ENCODE results near the gene HOXB9. TPM values are rescaled to one million over a fixed set of nuclear protein-coding genes. Genes with fewer than 3 reads are reported as not detected.

The HOXB9 gene
- polyA plus RNA-seq, 12 donors: 0.09 to 0.77 (median 0.40) TPM; not detected in 2

- DNase-seq: no peak
These were observed 14.1 kb upstream of the HOXB9 start for GRCh38 chr17:48639982-48640857.

DNA sequence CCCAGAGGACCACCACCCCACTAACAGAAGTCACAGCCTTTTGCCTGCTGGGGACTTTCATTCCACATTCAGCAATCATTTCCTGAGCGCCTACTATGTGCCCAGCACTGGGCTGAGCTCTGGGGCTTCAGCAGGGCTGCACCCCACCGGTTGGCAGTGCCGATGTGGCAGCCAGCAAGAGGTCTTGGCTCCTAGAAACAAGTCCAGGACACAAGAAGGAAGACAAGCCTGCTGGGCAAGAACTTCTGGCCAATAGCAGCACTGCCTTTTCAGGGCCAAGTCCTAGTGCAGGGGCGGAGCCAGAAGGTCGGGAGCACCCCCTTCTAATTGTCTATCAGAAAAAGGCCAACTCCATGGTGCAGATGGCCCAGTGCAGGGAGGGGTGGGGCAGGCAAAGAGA is 13.0 kb upstream of the HOXB9 start:
- no peak for DNase-seq

DNA sequence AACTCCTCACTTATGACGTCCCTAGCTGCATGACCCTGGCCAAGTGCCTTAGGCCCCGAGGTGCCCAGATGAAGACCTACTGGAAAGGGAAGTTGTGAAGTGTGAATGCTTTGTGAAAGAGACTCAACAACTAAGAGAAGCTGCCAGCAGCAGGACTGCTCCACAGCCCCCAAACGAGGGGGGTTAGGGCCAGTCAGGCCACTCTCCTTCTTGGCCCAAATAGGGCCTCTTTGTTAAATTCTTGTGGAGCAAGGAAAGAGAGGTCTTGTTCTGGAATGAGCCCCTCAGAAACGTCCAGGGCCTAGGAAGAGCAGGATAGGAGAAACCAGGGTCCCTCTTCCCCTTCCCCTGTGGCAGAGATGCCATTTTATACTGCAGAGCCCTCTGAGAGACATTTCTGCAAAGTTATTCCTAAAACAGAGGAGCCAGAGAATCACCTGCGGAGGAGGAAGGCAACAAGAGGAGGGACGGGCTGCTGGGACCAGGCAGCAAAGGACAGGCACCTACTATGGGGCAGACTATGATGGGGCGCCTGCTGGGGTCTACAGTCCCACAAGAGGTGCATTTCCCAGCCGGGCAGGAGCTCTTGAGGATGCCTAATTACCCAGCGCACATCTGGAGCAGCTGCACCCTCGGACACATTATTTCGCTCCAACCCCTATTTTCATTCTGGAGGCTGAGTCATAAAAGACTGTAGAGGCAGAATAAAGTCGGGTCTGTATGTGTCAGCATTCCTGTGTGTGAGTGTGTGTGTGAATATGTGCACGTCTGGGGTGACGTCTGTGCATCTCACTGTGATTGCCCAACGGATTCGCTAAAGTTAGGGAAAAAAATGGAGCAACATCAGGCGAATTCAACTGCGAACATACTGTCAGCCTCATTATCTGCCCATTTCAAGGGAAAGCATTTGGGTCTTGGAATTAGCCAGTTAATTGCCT is 11.4 kb upstream of the HOXB9 start:
- DNase-seq: no peak

- DNase-seq: peak; percentile 53
These were observed 10.2 kb upstream of the HOXB9 start for GRCh38 chr17:48636177-48637018.

DNA sequence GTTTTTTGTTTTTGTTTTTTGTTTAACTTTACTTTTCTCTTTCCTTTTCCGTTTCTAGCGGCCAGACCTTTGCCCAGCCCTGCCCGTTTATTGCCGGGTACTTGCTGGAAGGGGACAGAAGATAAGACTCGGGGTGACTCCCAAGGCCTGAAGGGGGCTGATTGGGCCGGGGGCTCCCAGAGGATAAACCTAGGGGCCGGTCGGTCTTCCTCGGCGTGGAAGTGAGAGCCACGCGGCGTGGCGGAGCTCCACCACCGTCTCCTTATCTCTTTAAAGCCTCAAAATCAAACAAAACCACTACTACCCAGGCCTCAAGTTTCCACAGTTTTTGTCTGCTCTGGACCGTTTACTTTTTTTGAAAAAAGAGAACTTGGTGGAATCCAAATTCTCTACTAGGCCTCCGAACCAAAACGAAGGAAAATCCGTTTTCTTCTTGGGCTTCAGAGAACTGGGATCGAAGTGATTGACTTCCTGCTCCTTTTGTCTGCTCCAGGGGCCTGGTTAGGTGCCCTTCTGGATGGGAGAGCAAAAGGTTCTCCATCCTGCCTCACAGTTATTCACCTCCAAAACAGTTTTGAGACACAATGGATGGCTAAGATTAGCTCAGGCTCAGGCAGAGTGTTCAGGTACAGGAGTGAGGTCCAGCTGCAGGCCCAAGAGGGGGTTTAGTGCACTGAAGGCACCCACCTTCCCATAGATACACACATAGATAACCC is 8.5 kb upstream of the HOXB9 start:
- DNase-seq: no peak

GRCh38 chr17:48633266-48633677 is 7.1 kb upstream of the HOXB9 start:
- DNase-seq: no peak

DNA sequence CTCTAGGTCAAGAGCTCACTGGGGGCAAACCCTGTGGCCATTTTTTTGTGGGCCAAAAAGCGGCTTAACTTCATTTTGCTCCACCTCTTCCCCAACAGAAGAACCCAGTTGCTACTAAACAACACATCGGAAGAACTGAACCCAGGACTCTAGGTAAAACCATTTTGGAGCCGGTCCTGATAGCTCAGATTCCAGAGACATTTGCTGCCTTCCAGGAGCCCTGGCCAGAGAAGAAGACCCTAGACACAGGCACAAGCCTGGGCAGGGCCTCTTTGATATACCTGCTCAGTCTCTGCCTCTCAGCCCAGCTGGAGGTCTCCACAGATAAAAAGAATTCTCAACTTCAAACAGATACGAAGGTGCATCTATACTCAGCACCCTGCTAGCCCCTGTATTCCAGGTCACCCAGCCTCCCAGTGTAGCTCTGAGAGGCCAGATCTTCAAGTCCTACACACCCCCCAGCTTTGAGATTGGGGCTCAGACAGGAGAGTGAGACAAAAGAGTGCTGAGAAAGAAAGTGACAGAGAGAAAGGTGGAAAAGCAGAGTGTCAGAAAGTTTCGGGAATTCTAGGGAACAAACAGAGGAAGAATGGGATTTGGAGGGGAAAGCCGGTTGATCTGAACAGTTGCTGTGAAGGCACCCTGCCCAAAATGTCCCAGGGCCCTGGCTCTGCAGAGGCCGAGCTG is 6.6 kb upstream of the HOXB9 start:
- no peak for DNase-seq

DNA sequence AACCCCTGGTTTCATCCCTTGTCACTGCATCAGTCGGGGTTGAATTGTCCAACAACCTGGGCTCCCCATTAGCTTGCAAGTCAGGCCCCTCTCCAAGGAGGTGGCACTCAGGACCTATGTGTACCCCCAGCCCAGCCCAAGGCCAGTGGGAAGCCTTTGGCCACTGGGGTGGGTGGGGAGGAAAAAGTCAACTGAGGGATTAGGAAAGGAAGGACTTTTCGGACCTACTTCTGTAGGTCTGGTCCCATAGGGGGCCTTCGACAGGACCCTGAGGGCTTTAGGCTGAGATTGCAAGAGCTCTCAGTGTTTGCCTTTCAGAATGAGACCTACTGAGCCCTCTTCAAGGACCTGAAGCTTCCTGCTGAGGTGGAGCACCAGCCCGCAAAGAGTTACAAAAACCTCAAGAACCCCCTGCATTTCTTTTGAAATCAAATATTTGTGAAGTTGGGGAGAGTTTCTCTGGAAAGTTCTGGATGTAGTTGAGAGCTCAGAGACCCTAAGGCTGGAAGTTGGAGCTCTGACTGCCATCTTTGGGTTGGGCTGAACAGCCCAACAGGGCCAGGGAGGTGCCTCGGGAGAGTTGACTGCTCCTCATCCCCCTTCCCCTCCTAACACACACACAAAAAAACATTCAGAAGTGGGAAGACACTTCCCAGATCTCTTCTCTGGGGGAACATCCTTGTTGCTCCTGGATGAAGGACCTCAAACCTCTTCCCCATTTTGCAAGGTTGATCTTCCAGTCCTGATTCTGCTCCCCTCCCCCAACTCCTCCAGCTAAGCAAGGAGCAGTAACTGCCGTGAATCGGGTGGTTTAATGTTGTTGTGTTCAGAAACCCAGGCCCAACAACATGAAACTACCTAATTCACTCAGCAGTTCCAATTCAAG is 5.8 kb upstream of the HOXB9 start:
- DNase-seq: no peak

DNA sequence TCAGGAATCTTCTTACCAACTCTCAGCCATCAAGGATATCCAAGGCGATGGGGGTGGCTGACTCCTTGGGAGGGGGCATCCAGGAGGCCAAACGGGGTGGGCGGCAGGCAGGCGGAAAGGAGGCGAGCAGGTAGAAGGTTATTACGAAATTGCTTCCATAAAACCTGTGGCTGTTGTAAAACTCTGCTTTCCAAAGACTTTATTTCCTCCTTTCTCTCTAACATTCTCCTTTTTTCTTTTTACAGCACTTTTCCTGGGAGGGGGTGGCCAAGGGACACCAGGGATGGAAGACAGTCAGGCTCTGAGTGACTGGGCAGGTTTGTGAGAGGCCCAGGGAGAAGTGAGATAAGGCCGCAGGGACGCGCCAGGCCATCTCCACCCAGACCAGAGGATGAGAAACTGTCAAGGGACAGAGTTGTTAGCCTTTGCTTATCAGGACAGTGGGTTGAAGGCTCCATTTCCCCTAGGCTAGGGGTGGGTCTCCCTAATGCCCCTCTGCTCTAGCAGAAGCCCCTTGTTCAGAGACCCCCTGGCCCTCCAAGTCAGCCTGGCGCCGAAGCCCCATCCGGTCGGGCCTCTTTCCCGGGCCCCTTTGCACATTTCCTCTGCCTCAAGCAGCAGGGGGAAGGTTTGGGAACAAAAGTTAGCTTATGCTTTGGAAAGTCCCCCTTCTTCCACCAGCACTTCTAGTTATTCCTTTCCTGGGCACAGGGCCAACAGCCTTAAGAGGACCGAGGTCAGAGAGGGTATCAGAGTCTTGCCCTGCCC is 5.0 kb upstream of the HOXB9 start:
- DNase-seq: no peak

- DNase-seq: no peak
These were observed 4.1 kb upstream of the HOXB9 start for GRCh38 chr17:48630009-48630924.

- DNase-seq: no peak
These were observed 3.2 kb upstream of the HOXB9 start for GRCh38 chr17:48629411-48629759.

- DNase-seq: no peak
These were observed 2.7 kb upstream of the HOXB9 start for GRCh38 chr17:48628649-48629410.

- no peak for DNase-seq
These were observed 1.7 kb upstream of the HOXB9 start for GRCh38 chr17:48627623-48628521.

DNA sequence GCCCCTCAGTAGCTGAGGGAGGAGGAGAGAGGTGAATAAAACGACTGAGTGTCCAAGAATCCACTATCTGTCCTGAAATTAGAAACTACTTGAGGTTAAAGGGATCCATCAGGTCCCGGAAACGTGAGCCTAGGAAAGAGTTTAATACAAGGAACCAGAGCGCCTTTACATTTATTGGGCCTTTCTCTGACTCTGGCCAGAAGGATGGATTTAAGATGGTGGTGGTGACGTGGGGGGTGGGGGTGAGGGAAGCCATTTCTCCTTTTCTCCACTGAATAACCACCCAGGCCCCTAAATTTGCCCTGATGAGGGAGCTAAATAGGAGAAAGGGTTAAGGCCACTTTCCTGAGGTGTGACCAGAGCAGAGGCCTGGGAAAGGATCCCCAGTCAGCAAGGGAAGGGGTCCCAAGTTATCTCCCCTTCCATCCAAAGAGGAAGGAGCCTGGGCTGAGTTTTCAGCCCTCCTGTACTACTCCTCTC is 1.0 kb upstream of the HOXB9 start:
- DNase-seq: no peak

- DNase-seq: no peak
These were observed 488 bp downstream of the HOXB9 start for GRCh38 chr17:48625495-48626244.
